Measurements from ENCODE around the gene ANXA6.

DNA sequence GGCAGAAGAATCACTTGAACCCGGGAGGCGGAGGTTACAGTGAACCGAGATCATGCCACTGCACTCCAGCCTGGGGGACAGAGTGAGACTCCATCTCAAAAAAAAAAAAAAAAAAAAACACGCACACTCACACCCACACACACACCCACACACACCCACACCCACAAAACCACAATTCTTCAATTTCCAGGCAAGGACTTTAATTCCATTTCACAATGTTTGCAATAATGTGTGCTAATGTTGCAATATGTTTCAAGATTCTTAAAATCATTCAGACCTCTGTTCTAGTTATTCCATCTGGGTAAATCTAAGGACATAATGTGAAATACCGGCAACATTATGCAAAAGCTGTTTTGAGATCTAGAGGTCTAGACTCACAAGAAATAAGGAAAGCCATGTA lies 38.0 kb upstream of the ANXA6 start:
- no peak for TF ChIP-seq RCOR1 (IDR thresholded peaks at IDR 0.05; ENCODE audit: borderline replicate concordance in 1 of 2, low read depth in 2 of 2, low read length in 2 of 2)
- no peak for TF ChIP-seq CHD4 (IDR thresholded peaks at IDR 0.05; ENCODE audit: insufficient read depth, insufficient replicate concordance, low read depth, low read length, poor library complexity, severe bottlenecking)
- TF ChIP-seq YBX1 (IDR thresholded peaks at IDR 0.05): no peak
- TF ChIP-seq, protein P1, sequence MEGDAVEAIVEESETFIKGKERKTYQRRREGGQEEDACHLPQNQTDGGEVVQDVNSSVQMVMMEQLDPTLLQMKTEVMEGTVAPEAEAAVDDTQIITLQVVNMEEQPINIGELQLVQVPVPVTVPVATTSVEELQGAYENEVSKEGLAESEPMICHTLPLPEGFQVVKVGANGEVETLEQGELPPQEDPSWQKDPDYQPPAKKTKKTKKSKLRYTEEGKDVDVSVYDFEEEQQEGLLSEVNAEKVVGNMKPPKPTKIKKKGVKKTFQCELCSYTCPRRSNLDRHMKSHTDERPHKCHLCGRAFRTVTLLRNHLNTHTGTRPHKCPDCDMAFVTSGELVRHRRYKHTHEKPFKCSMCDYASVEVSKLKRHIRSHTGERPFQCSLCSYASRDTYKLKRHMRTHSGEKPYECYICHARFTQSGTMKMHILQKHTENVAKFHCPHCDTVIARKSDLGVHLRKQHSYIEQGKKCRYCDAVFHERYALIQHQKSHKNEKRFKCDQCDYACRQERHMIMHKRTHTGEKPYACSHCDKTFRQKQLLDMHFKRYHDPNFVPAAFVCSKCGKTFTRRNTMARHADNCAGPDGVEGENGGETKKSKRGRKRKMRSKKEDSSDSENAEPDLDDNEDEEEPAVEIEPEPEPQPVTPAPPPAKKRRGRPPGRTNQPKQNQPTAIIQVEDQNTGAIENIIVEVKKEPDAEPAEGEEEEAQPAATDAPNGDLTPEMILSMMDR (IDR thresholded peaks at IDR 0.05 in 2 of 3, conservative IDR thresholded peaks at IDR 0.05 in 1 of 3; ENCODE audit: insufficient read depth in 2 of 3, low read depth in 1 of 3, low read length in 3 of 3): no peak
- no peak for TF ChIP-seq SMC3 (conservative IDR thresholded peaks at IDR 0.05; ENCODE audit: insufficient read depth, low read depth, low read length)
- no peak for TF ChIP-seq KLF1 (tag; IDR thresholded peaks at IDR 0.05)
